GM21360 (cell line): ENCODE results near the gene CACNA1B.
"Not testable (repeated sequence)": the region's sequence is repeated elsewhere in the genome, so short reads cannot be mapped to it uniquely, and the experiment has no call there.

ENCODE experiments used
- ATAC-seq: cut with Tn5 transposase; IDR thresholded peaks from one replicate; pipeline ENCODE4 v1.9.1; 2021; ENCODE audit warnings: mild to moderate bottlenecking, moderate library complexity; ENCODE audit not compliant: unreplicated experiment

Gene CACNA1B

GRCh38 chr9:138010861-138011260 lies 133.3 kb downstream of the CACNA1B start:
- ATAC-seq: no peak

- ATAC-seq: no peak
Measured at GRCh38 chr9:138011951-138012500, 134.4 kb downstream of the CACNA1B start.

GRCh38 chr9:138013273-138013672 lies 135.7 kb downstream of the CACNA1B start:
- ATAC-seq: no peak

GRCh38 chr9:138013836-138014562 lies 136.4 kb downstream of the CACNA1B start:
- no peak for ATAC-seq

DNA sequence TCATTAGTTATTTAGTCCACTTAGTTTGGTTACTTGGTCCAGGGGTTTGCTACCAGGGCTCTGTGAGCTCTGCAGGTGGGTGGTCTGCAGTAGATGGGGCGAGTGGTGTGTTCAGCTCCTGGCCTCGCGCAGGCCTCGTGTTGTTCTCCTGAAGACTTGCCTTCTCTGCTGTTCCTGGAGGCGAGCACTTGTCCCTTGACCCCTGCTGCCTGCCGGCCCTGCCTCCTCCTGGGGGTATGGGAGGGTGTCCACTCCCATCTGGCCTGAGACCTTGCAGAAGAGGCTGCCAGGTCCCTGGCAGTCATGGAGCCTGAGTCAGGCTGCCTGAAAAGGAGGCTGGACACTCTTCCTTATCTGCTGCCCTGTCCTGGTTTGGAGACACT lies 137.0 kb downstream of the CACNA1B start:
- ATAC-seq: no peak

GRCh38 chr9:138015021-138015829 lies 137.6 kb downstream of the CACNA1B start:
- no peak for ATAC-seq

- ATAC-seq: no peak
Measured at GRCh38 chr9:138016406-138017187, 139.0 kb downstream of the CACNA1B start.

- ATAC-seq: no peak
Measured at GRCh38 chr9:138017200-138017599, 139.6 kb downstream of the CACNA1B start.

- not testable (repeated sequence) for ATAC-seq
Measured at GRCh38 chr9:138019514-138019913, 141.9 kb downstream of the CACNA1B start.

- ATAC-seq: no peak
Measured at GRCh38 chr9:138020120-138020794, 142.7 kb downstream of the CACNA1B start.

GRCh38 chr9:138020795-138021182 lies 143.2 kb downstream of the CACNA1B start:
- no peak for ATAC-seq

GRCh38 chr9:138021251-138022056 lies 143.9 kb downstream of the CACNA1B start:
- ATAC-seq: no peak

DNA sequence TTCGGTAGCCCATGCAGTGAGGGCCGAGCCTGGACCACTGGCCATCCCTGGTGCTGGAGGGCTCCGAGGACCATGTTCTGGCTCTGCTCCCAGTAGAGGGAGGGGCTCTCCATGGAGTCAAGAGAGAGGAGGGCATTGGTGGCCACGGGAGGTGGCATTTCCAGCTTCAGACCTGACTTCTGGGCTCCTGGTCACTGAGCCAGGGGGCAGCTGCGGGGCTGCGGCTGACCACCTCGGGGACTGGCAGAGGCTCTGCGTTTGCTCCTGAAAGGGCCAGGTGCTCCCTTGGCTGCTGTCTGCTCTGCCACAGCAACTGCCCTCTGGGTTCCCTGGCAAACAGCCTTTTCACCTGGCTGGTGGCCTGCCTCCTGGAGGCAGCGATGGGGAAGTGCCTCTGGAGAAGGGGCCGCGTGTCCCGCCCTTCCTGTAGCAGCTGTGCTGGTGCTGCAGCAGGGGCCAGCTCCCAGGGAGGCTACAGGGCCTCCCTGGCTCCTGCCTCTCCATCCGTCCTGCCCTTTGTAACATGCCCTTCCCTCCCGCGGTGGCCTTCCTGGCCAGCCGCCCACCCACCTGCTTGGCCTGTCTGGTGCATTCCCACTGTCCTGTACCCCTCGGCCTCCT lies 144.6 kb downstream of the CACNA1B start:
- ATAC-seq: no peak

DNA sequence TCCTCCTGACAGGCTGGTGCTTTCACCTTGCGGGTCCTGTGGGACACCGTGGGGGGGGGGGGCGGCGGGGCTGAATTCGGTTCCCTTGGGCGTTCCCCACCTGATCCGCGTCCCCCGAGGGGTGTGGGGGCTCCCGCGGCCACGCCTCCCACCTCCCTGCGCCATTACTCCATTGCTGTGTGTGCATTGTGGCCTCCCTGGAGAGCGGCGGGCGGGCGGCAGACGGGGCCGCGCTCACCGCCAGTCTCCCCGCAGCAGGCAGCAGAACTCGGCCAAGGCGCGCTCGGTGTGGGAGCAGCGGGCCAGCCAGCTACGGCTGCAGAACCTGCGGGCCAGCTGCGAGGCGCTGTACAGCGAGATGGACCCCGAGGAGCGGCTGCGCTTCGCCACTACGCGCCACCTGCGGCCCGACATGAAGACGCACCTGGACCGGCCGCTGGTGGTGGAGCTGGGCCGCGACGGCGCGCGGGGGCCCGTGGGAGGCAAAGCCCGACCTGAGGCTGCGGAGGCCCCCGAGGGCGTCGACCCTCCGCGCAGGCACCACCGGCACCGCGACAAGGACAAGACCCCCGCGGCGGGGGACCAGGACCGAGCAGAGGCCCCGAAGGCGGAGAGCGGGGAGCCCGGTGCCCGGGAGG lies 145.3 kb downstream of the CACNA1B start:
- no peak for ATAC-seq

GRCh38 chr9:138023394-138024124 lies 146.0 kb downstream of the CACNA1B start:
- no peak for ATAC-seq

DNA sequence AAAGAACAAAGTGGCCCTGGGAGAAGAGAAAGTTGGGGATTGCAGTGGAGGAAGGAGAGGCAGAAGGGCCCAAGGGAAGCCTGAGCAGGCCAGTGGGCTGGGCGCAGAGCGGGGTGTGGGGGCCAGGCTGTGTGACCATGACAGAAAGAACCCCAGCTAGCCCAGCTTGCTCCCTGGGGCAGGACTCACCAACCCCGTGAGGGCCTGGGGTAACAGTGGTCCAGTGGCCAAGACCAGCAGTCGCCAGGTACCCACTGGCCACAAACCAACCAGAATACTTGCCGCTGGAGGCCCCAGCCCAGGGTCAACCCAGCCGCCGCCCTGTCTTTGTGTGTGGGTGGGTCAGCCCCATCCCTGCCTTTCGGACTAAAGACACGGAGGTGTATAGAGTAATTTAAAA lies 146.5 kb downstream of the CACNA1B start:
- ATAC-seq: no peak

- ATAC-seq: no peak
Measured at GRCh38 chr9:138024831-138025291, 147.3 kb downstream of the CACNA1B start.

DNA sequence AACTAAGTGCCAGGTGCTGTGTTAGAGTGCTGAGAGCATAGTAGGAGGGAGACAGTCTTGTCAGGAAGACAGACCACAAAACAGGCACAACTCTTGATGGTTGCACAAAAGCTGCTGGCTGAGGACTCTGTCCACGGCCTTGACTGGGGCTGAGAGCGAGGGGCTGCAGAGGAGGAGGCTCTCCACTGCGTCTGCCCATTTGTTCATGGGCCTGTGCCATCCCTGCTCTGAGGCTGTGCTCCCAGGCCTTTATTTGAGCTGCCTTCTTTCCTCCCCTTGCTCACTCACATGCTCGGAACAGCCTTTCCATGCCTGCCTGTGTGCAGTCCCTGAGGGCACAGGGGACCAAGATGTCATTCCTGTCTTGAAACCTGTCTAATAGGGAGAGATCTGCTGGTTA lies 147.8 kb downstream of the CACNA1B start:
- no peak for ATAC-seq
